CD4-positive, alpha-beta T cell (primary cell): ENCODE data around the gene CASKIN2. TPM values are rescaled to one million over a fixed set of nuclear protein-coding genes. Genes with fewer than 3 reads are reported as not detected.

ENCODE experiments used
- ATAC-seq: fragments of 200-7000 bp; cut with Tn5 transposase; one replicate; pipeline ENCODE4 v1.10.0; 2022; ENCODE audit warnings: mild to moderate bottlenecking; ENCODE audit not compliant: poor library complexity
- CTCF ChIA-PET: fragments of 350-600 bp; sonication (Branson Sonifier 250); formaldehyde crosslinking; loops from one replicate; lab custom pipeline; 2021; ENCODE audit warnings: antibody characterized with exemption, inconsistent platforms; lab: Charles Lee
- POLR2A ChIA-PET: fragments of 350-600 bp; sonication (Branson Sonifier 250); formaldehyde crosslinking; loops from one replicate; lab custom pipeline; 2021; ENCODE audit warnings: antibody characterized with exemption, inconsistent platforms; lab: Charles Lee
- DNase-seq, 14 experiments: peaks; one replicate each; pipeline ENCODE4 v3.0.0-alpha.2; 2013 to 2020; ENCODE audit warnings: mixed read lengths in 2 of 14
- H3K27ac ChIP-seq, 2 donors: one replicate each; pipeline versions ENCODE4 v1.5.1 to v1.7.0; 2013; ENCODE audit warnings: low read length in 2 of 2, low read depth in 1 of 2, mild to moderate bottlenecking in 1 of 2
- H3K27me3 ChIP-seq, 2 experiments: 1 replicate in 1 of 2; 2 replicates in 1 of 2; pipeline versions ENCODE4 v1.6.1 to v1.7.0; 2013; ENCODE audit warnings: low read length in 2 of 2, control low read depth in 1 of 2, mild to moderate bottlenecking in 1 of 2, moderate library complexity in 1 of 2; ENCODE audit not compliant: insufficient read depth in 2 of 2, control insufficient read depth in 1 of 2
- H3K36me3 ChIP-seq: one replicate; pipeline ENCODE4 v1.6.1; 2013; ENCODE audit warnings: low read length, control low read depth; ENCODE audit not compliant: insufficient read depth
- H3K4me1 ChIP-seq: one replicate; pipeline ENCODE4 v1.6.1; 2013; ENCODE audit warnings: low read length, control low read depth; ENCODE audit not compliant: insufficient read depth
- H3K4me3 ChIP-seq: one replicate; pipeline ENCODE4 v1.5.1; 2013; ENCODE audit warnings: mild to moderate bottlenecking, low read length, moderate library complexity
- H3K9me3 ChIP-seq, 2 experiments: 1 replicate in 1 of 2; 2 replicates in 1 of 2; pipeline versions ENCODE4 v1.6.1 to v1.7.0; 2013; ENCODE audit warnings: low read length in 2 of 2, mild to moderate bottlenecking in 2 of 2, control low read depth in 1 of 2, moderate library complexity in 1 of 2; ENCODE audit not compliant: control insufficient read depth in 1 of 2, insufficient read depth in 1 of 2
- H3K27ac Mint-ChIP-seq: one replicate; pipeline ENCODE4 v1.8.0; 2020; ENCODE audit warnings: mixed read lengths
- H3K27me3 Mint-ChIP-seq: one replicate; pipeline ENCODE4 v1.8.0; 2021; ENCODE audit warnings: mixed read lengths
- H3K36me3 Mint-ChIP-seq: one replicate; pipeline ENCODE4 v1.8.0; 2021; ENCODE audit warnings: low read depth, mixed read lengths
- H3K4me1 Mint-ChIP-seq: one replicate; pipeline ENCODE4 v1.8.0; 2021; ENCODE audit warnings: low read depth, mixed read lengths
- H3K4me3 Mint-ChIP-seq: one replicate; pipeline ENCODE4 v1.8.0; 2020; ENCODE audit warnings: mild to moderate bottlenecking, mixed read lengths
- H3K9me3 Mint-ChIP-seq: one replicate; pipeline ENCODE4 v1.8.0; 2020; ENCODE audit warnings: mixed read lengths
- CTCF ChIP-seq: fragments of 200-600 bp; IDR thresholded peaks from one replicate; pipeline ENCODE4 v1.8.0; 2022; ENCODE audit warnings: antibody characterized with exemption, mild to moderate bottlenecking
- intact Hi-C, 2 experiments: fragments of 100-400 bp; cut with DNase I in 1 of 2; cut with micrococcal nuclease in 1 of 2; formaldehyde crosslinking; loops; one replicate each; pipeline versions ENCODE4 v1.15.1 to v1.9.0; 2023 to 2025; cut with DNase I, micrococcal nuclease
- total RNA-seq, 174 experiments: library from RNA in 2 of 174; stranded (reverse) in 2 of 174; gene quantifications; one replicate each; pipeline ENCODE4 v1.2.3 and lab custom pipeline; 2021 to 2026

The CASKIN2 gene
- total RNA-seq, 2 experiments from 2014 or later, result 0.17 to 0.25 TPM

DNA sequence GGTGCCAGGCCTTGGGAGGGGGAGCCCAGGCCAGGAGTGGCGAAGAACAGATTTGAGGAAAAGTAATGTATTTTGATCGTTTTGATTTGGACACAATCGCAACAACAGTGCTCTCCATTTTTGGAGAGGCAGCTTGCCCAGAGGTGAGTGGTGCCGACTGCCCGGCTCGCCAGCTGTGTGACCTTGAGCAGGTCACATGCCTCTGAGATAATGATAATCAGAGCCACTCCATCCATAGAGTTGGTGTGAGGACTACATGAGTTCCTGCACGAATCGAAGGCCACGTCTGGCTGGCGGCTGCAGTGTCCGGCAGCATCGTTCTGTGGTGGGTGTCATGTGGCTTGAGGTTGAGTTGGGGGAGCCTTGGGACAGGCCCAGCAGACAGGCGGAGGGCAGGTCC, 30.8 kb upstream of the CASKIN2 start:
- H3K4me1 ChIP-seq, result peaks cover 2% of the 10 kb centered on the region
- H3K4me3 Mint-ChIP-seq, result no peak overlapping the region
- no peaks in the 10 kb centered on the region for H3K4me1 Mint-ChIP-seq
- TF ChIP-seq CTCF, result no peak
- H3K27ac ChIP-seq, result no peak overlapping the region
- H3K36me3 ChIP-seq, result peaks cover 3% of the 10 kb centered on the region
- ATAC-seq (no peak), DNase-seq (no peak)
- CTCF ChIA-PET, result interaction anchor here (0.6 kb wide), 1 partner anchor 15 kb away, joined by 3 read pairs; no protein-coding TSS in a partner anchor
- H3K27me3 ChIP-seq, result no peaks in the 10 kb centered on the region
- POLR2A ChIA-PET, result no interaction called here
- H3K36me3 Mint-ChIP-seq, result no peaks in the 10 kb centered on the region
- intact Hi-C loops, result no loop called here
- H3K9me3 ChIP-seq, result no peaks in the 10 kb centered on the region
- no peaks in the 10 kb centered on the region for H3K9me3 Mint-ChIP-seq
- no peak overlapping the region for H3K4me3 ChIP-seq
- no peak overlapping the region for H3K27ac Mint-ChIP-seq
- H3K27me3 Mint-ChIP-seq, result no peaks in the 10 kb centered on the region

DNA sequence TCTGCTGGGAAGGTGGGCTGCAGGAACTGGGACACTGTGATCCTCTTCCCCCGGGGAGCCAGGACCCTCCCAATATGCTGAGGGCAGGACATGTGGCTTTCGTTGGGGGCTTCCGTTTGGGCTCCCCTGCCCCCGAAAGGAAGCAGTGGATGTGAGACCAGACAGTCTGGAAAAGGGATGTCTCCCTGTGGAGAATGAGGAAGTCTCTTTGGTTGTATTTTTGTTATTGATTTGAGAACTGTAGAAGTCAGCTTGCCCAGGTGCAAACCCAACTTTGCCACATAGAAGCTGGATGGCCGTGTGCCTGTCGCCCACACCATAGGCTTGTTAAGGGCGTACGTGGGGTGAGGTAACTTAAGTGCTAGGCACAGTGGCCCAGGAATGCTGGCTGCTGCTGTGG, 28.9 kb upstream of the CASKIN2 start:
- ChIA-PET CTCF (no interaction called here), POLR2A (no interaction called here)
- TF ChIP-seq CTCF, result no peak
- Histone ChIP-seq H3K9me3 (no peaks in the 10 kb centered on the region), H3K27me3 (no peaks in the 10 kb centered on the region), H3K4me1 (peaks cover 2% of the 10 kb centered on the region), H3K4me3 (no peak overlapping the region), H3K27ac (no peak overlapping the region), H3K36me3 (peaks cover 8% of the 10 kb centered on the region)
- Mint-ChIP-seq H3K4me3 (no peak overlapping the region), H3K4me1 (no peaks in the 10 kb centered on the region), H3K36me3 (no peaks in the 10 kb centered on the region), H3K27me3 (no peaks in the 10 kb centered on the region), H3K27ac (no peak overlapping the region), H3K9me3 (no peaks in the 10 kb centered on the region)
- DNase-seq (no peak), ATAC-seq (no peak)
- intact Hi-C loops, result no loop called here

- no peaks in the 10 kb centered on the region for H3K27me3 Mint-ChIP-seq
- intact Hi-C loops, result no loop called here
- H3K4me1 ChIP-seq, result peaks cover 2% of the 10 kb centered on the region
- H3K27ac Mint-ChIP-seq, result no peak overlapping the region
- H3K27ac ChIP-seq, result no peak overlapping the region
- TF ChIP-seq CTCF, result no peak
- ChIA-PET CTCF (interaction anchor here (1.3 kb wide), 1 partner anchor 25 kb away, joined by 3 read pairs; no protein-coding TSS in a partner anchor), POLR2A (no interaction called here)
- no peaks in the 10 kb centered on the region for H3K4me1 Mint-ChIP-seq
- H3K9me3 Mint-ChIP-seq, result no peaks in the 10 kb centered on the region
- H3K4me3 Mint-ChIP-seq, result no peak overlapping the region
- ATAC-seq (no peak), DNase-seq (no peak)
- peaks cover 8% of the 10 kb centered on the region for H3K36me3 ChIP-seq
- H3K36me3 Mint-ChIP-seq, result no peaks in the 10 kb centered on the region
- H3K9me3 ChIP-seq, result no peaks in the 10 kb centered on the region
- H3K27me3 ChIP-seq, result no peaks in the 10 kb centered on the region
- H3K4me3 ChIP-seq, result no peak overlapping the region
Observed at GRCh38 chr17:75542728-75543336, 27.5 kb upstream of the CASKIN2 start.
